Measurements from ENCODE around the gene RYK.
"Not testable (repeated sequence)": the region's sequence is repeated elsewhere in the genome, so short reads cannot be mapped to it uniquely, and the experiment has no call there.

The RYK gene

GRCh38 chr3:134242649-134243617, 7.7 kb downstream of the RYK start:
- Mint-ChIP-seq H3K27ac (no peak overlapping the region), H3K4me1 (ENCODE audit: low read depth) (peaks cover 10% of the 10 kb centered on the region), H3K36me3 (ENCODE audit: low read depth) (peaks cover 2% of the 10 kb centered on the region), H3K9me3 (peaks cover 11% of the 10 kb centered on the region), H3K27me3 (ENCODE audit: low read depth) (peaks cover 33% of the 10 kb centered on the region), H3K4me3 (no peak overlapping the region)

GRCh38 chr3:134239538-134239937, 11.1 kb downstream of the RYK start:
- Mint-ChIP-seq H3K27ac (no peak overlapping the region), H3K4me1 (ENCODE audit: low read depth) (peaks cover 11% of the 10 kb centered on the region), H3K4me3 (no peak overlapping the region), H3K9me3 (no peaks in the 10 kb centered on the region), H3K27me3 (ENCODE audit: low read depth) (peaks cover 12% of the 10 kb centered on the region), H3K36me3 (ENCODE audit: low read depth) (no peaks in the 10 kb centered on the region)

GRCh38 chr3:134237454-134238145, 13.1 kb downstream of the RYK start:
- Mint-ChIP-seq H3K27ac (no peak overlapping the region), H3K36me3 (ENCODE audit: low read depth) (no peaks in the 10 kb centered on the region), H3K9me3 (no peaks in the 10 kb centered on the region), H3K4me1 (ENCODE audit: low read depth) (peaks cover 6% of the 10 kb centered on the region), H3K4me3 (no peak overlapping the region), H3K27me3 (ENCODE audit: low read depth) (peaks cover 6% of the 10 kb centered on the region)

GRCh38 chr3:134236505-134237170, 14.0 kb downstream of the RYK start:
- no peak overlapping the region for H3K27ac Mint-ChIP-seq
- no peaks in the 10 kb centered on the region for H3K36me3 Mint-ChIP-seq (ENCODE audit: low read depth)
- H3K9me3 Mint-ChIP-seq = no peaks in the 10 kb centered on the region
- H3K27me3 Mint-ChIP-seq (ENCODE audit: low read depth) = peaks cover 8% of the 10 kb centered on the region
- no peak overlapping the region for H3K4me3 Mint-ChIP-seq
- H3K4me1 Mint-ChIP-seq (ENCODE audit: low read depth) = peaks cover 11% of the 10 kb centered on the region

- no peak overlapping the region for H3K27ac Mint-ChIP-seq
These were observed 15.0 kb downstream of the RYK start for GRCh38 chr3:134235577-134236076.

DNA sequence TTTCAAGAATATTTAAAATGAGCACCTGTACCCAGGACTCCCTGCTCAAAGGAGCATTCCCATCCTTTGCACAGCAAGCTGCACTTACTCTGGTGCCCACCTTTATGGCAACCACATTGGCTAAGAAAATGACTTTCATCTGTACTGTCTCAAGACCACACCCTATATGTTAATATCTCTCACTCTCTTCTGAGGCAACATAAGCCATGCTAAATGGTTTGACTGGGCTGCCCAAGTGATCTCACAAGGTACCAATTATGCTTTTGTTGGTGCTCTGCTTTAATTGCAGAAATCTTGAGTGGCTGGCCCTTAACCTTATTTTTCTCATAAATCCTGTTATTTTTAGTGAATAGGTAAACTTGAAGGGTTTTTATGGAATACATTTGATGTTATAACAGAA, 17.7 kb downstream of the RYK start:
- Mint-ChIP-seq H3K27ac (no peak overlapping the region), H3K4me1 (ENCODE audit: low read depth) (peaks cover 7% of the 10 kb centered on the region), H3K9me3 (no peaks in the 10 kb centered on the region), H3K36me3 (ENCODE audit: low read depth) (no peaks in the 10 kb centered on the region), H3K27me3 (ENCODE audit: low read depth) (peaks cover 15% of the 10 kb centered on the region), H3K4me3 (no peak overlapping the region)

More at GRCh38 chr3:134235577-134236076, 15.0 kb downstream of the RYK start:
- Mint-ChIP-seq H3K36me3 (ENCODE audit: low read depth) (no peaks in the 10 kb centered on the region), H3K4me3 (no peak overlapping the region), H3K27me3 (ENCODE audit: low read depth) (peaks cover 10% of the 10 kb centered on the region), H3K9me3 (no peaks in the 10 kb centered on the region), H3K4me1 (ENCODE audit: low read depth) (peaks cover 11% of the 10 kb centered on the region)

GRCh38 chr3:134232151-134232550, 18.5 kb downstream of the RYK start:
- Mint-ChIP-seq H3K27ac (no peak overlapping the region), H3K4me1 (ENCODE audit: low read depth) (peaks cover 5% of the 10 kb centered on the region), H3K9me3 (no peaks in the 10 kb centered on the region), H3K27me3 (ENCODE audit: low read depth) (peaks cover 15% of the 10 kb centered on the region), H3K36me3 (ENCODE audit: low read depth) (no peaks in the 10 kb centered on the region), H3K4me3 (no peak overlapping the region)

DNA sequence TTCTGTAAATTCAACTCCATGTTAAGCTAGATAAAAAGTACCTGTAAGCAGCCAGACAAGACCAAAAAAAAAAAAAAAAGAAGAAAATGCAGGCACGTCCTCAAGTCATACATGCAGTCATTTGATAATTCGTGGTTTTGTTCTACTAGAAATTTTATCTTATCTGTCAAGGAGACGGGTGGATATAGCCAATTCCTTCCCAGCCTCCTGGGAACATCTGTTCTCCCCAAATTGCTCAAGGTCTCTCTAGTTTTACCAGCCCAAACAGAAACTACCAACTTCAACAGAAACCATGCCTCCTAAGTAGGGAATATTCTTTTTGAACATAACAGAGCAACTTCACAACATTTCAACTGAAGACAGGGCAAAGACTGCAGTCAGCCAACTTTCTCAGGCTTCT, 19.5 kb downstream of the RYK start:
- Mint-ChIP-seq H3K4me3 (no peak overlapping the region), H3K9me3 (no peaks in the 10 kb centered on the region), H3K36me3 (ENCODE audit: low read depth) (no peaks in the 10 kb centered on the region), H3K27me3 (ENCODE audit: low read depth) (peaks cover 15% of the 10 kb centered on the region), H3K4me1 (ENCODE audit: low read depth) (peaks cover 5% of the 10 kb centered on the region), H3K27ac (no peak overlapping the region)

GRCh38 chr3:134229038-134229437, 21.6 kb downstream of the RYK start:
- Mint-ChIP-seq H3K4me1 (ENCODE audit: low read depth) (peaks cover 5% of the 10 kb centered on the region), H3K4me3 (no peak overlapping the region), H3K36me3 (ENCODE audit: low read depth) (no peaks in the 10 kb centered on the region), H3K27ac (no peak overlapping the region), H3K27me3 (ENCODE audit: low read depth) (peaks cover 12% of the 10 kb centered on the region), H3K9me3 (no peaks in the 10 kb centered on the region)

DNA sequence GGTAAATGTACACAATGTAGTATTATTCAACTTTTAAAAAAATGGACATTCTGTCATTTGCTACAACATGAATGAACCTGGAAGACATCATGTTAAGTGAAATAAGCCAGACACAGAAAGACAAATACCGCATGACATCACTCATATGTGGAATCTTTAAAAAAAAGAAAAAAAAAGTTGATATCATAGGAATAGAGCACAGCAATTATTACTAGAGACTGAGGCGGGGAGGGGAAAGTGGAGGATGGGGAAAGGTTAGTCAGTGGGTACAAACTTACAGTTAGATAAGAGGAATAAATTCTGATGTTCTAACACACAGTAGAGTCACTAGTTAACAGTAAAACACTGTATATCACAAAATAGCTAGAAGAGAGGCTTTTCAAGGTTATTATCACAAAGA, 22.2 kb downstream of the RYK start:
- Mint-ChIP-seq H3K36me3 (ENCODE audit: low read depth) (no peaks in the 10 kb centered on the region), H3K27me3 (ENCODE audit: low read depth) (peaks cover 12% of the 10 kb centered on the region), H3K4me3 (no peak overlapping the region), H3K9me3 (no peaks in the 10 kb centered on the region), H3K4me1 (ENCODE audit: low read depth) (peaks cover 5% of the 10 kb centered on the region), H3K27ac (no peak overlapping the region)

DNA sequence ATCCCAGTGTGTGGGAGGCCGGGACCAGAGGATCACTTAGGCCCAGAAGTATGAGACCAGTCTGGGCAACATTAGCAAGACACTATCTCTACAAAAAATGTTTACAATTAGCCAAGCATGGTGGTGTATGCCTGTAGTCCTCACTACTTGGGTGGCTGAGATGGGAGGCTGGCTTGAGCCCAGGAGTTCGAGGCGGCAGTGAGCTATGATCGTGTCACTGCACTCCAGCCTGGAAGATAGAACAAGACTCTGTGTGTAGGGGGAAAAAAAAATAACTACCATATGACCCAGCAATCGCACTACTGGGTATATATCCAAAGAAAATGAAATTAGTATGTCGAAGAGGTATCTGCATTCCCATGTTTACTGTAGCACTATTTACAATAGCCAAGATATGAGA, 22.6 kb downstream of the RYK start:
- peaks cover 5% of the 10 kb centered on the region for H3K4me1 Mint-ChIP-seq (ENCODE audit: low read depth)

DNA sequence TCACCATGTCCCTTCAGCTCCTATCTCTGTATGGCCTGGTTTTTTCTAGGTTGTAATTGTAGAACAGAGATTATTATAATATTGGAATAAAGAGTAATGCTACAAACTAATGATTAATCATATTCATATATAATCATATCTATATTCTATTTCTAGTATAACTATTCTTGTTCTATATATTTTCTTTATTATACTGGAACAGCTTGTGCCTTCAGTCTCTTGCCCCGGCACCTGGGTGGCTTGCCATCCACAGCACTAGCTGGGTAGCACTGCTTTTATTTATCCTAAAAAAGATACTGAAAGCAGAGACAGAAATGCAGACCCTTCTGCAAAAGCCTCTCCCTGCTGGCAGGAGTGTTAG, 25.9 kb downstream of the RYK start:
- not testable (repeated sequence) for H3K9me3 Mint-ChIP-seq; H3K27ac Mint-ChIP-seq; H3K4me1 Mint-ChIP-seq (ENCODE audit: low read depth); H3K36me3 Mint-ChIP-seq (ENCODE audit: low read depth); H3K4me3 Mint-ChIP-seq; H3K27me3 Mint-ChIP-seq (ENCODE audit: low read depth)

More for the DNA sequence above, 22.6 kb downstream of the RYK start:
- Mint-ChIP-seq H3K27me3 (ENCODE audit: low read depth) (peaks cover 12% of the 10 kb centered on the region), H3K4me3 (no peak overlapping the region), H3K36me3 (ENCODE audit: low read depth) (no peaks in the 10 kb centered on the region), H3K9me3 (no peaks in the 10 kb centered on the region), H3K27ac (no peak overlapping the region)

DNA sequence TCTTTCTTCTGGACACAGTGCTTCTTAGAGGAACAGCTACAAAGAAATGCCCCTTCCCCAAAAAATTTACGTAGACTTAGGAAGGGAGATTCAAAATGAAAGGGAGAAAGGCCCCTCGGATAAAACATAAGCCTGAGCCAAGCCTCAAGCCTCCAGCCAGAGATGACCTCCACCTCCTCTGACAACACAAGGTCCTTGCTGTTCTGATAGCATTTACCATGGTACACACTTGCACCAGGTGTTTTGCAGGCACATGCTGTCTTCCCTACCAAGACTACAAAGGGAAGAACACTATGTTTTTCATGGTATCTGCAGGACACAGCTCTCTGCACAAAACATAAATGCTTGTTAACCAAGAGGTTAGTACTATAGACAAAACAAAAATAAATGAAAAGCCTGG, 27.8 kb downstream of the RYK start:
- no peak overlapping the region for H3K27ac Mint-ChIP-seq
- H3K36me3 Mint-ChIP-seq (ENCODE audit: low read depth) = no peaks in the 10 kb centered on the region
- no peaks in the 10 kb centered on the region for H3K4me1 Mint-ChIP-seq (ENCODE audit: low read depth)
- no peaks in the 10 kb centered on the region for H3K9me3 Mint-ChIP-seq
- H3K4me3 Mint-ChIP-seq = no peak overlapping the region
- H3K27me3 Mint-ChIP-seq (ENCODE audit: low read depth) = no peaks in the 10 kb centered on the region

GRCh38 chr3:134216851-134217250, 33.8 kb downstream of the RYK start:
- Mint-ChIP-seq H3K27me3 (ENCODE audit: low read depth) (peaks cover 4% of the 10 kb centered on the region), H3K4me3 (no peak overlapping the region), H3K4me1 (ENCODE audit: low read depth) (peaks cover 7% of the 10 kb centered on the region), H3K36me3 (ENCODE audit: low read depth) (no peaks in the 10 kb centered on the region), H3K27ac (no peak overlapping the region), H3K9me3 (no peaks in the 10 kb centered on the region)

Data from T-helper 1 cell treated with Interleukin-12 subunit alpha and Interleukin-12 subunit beta and Interleukin-4 antibody, amounts not matched to agents 30 μg/mL and 1 μg/mL, for 36 hours (primary cell).